Nephron (organoid): ENCODE results near the gene GMDS.

ENCODE experiments used
- H3K27ac Mint-ChIP-seq, 3 experiments: 2 replicates each; pipeline ENCODE4 v1.8.0; 2020; ENCODE audit warnings: mixed read lengths in 3 of 3, mild to moderate bottlenecking in 2 of 3, moderate library complexity in 1 of 3
- H3K27me3 Mint-ChIP-seq: 2 replicates; pipeline ENCODE4 v1.8.0; 2021; ENCODE audit warnings: low read depth, mild to moderate bottlenecking, moderate library complexity, mixed read lengths
- H3K36me3 Mint-ChIP-seq: 2 replicates; pipeline ENCODE4 v1.8.0; 2020; ENCODE audit warnings: low read depth, mixed read lengths
- H3K4me1 Mint-ChIP-seq: 2 replicates; pipeline ENCODE4 v1.8.0; 2020; ENCODE audit warnings: mixed read lengths
- H3K4me3 Mint-ChIP-seq, 3 experiments: 2 replicates each; pipeline ENCODE4 v1.8.0; 2020; ENCODE audit warnings: mild to moderate bottlenecking in 3 of 3, mixed read lengths in 3 of 3, moderate library complexity in 2 of 3
- H3K9me3 Mint-ChIP-seq: 2 replicates; pipeline ENCODE4 v1.8.0; 2020; ENCODE audit warnings: mixed read lengths
- TF ChIP-seq, protein P1 (sequence below), 3 experiments: fragments of 200-600 bp; sonication (generic); IDR thresholded peaks; one replicate each; pipeline ENCODE4 v1.5.0; 2021; ENCODE audit warnings: antibody characterized with exemption in 3 of 3; ENCODE audit not compliant: unreplicated experiment in 3 of 3

GMDS gene

DNA sequence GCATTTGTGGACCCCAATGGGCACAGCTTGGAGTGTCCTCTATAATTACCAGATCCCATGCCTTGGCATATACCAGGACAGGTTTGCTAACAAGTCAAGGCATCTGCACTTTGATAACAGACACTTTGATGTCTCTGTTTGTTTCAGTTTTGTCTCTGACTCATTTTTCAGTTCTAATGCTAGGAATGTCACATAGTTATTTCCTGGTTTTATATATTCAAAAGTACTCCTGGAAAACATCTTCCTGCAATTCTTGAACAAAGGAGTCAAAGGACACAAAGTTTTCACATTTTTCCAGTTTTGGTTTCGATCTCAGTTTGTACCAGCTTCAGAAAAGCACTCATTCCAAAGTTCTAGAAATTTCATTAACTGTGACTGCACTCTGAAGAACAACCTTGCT is 447.6 kb downstream of the GMDS start:
- Mint-ChIP-seq H3K9me3 (no peaks in the 10 kb centered on the region), H3K36me3 (no peaks in the 10 kb centered on the region), H3K27me3 (peaks cover 20% of the 10 kb centered on the region), H3K27ac (no peak overlapping the region), H3K4me1 (peaks cover 37% of the 10 kb centered on the region), H3K4me3 (no peak overlapping the region)
- TF ChIP-seq, protein P1, sequence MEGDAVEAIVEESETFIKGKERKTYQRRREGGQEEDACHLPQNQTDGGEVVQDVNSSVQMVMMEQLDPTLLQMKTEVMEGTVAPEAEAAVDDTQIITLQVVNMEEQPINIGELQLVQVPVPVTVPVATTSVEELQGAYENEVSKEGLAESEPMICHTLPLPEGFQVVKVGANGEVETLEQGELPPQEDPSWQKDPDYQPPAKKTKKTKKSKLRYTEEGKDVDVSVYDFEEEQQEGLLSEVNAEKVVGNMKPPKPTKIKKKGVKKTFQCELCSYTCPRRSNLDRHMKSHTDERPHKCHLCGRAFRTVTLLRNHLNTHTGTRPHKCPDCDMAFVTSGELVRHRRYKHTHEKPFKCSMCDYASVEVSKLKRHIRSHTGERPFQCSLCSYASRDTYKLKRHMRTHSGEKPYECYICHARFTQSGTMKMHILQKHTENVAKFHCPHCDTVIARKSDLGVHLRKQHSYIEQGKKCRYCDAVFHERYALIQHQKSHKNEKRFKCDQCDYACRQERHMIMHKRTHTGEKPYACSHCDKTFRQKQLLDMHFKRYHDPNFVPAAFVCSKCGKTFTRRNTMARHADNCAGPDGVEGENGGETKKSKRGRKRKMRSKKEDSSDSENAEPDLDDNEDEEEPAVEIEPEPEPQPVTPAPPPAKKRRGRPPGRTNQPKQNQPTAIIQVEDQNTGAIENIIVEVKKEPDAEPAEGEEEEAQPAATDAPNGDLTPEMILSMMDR (IDR thresholded peaks at IDR 0.05; ENCODE audit: unreplicated experiment in 3 of 3) = no peak

DNA sequence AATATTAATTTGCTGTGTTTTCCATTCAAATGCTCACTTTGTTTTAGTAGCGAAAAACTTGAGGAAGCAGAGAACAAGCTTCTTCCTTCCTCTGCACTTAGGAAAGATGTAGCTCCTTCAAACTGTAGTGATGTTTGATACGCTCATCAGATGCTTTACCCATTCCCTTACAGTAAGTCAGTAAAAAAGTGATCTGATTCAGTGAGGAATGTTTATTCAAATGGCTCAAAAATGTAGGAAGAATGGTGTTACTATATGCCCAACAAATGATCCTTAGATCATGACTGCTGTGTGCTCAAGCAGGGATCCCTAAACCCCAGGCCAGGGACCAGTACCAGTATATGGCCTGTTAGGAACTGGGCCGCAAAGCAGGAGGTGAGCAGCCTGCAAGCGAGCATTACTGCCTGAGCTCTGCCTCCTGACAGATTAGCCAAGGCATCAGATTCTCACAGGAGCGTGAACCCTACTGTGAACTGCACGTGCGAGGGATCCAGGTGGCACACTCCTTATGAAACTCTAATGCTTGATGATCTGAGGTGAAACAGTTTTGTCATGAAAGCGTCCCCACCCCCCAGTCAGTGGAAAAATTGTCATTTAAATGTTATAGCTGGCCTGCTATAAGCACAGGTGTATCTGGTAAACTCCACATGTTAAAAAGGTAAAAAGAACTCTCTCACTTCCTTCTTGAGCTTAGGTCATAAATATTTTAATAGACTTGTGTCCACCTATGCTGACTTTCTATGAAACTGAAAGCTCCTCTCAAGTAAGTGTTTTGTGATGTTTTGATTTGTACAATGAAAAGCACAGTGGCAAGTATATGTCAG is 448.5 kb downstream of the GMDS start:
- Mint-ChIP-seq H3K4me1 (peaks cover 28% of the 10 kb centered on the region), H3K4me3 (no peak overlapping the region), H3K27ac (peak overlapping the region in 1 of 3 experiments; percentile 26), H3K36me3 (no peaks in the 10 kb centered on the region), H3K27me3 (peaks cover 20% of the 10 kb centered on the region), H3K9me3 (no peaks in the 10 kb centered on the region)
- TF ChIP-seq, protein P1 (IDR thresholded peaks at IDR 0.05; ENCODE audit: unreplicated experiment in 3 of 3) = no peak

DNA sequence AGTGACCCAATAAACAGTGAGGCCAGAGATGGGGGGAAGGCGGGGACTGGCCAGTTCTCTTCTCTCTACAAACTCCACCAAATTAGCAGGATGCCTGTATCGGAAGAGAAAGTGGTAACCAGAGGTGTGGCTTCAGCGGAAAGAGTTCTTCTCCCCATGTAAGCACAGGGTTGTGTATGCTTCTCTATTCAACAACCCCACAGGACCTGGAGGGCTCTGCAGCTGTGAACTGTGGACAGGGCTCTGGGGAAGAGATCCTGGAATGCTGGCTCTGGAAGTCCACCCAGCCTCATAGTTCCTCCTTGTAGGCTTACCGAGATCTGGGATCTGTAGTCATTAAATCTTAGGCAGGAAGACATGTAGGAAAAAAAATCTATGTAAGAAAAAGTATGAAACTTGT is 449.5 kb downstream of the GMDS start:
- H3K27me3 Mint-ChIP-seq = peaks cover 16% of the 10 kb centered on the region
- no peak overlapping the region for H3K27ac Mint-ChIP-seq
- no peak overlapping the region for H3K4me3 Mint-ChIP-seq
- no peaks in the 10 kb centered on the region for H3K9me3 Mint-ChIP-seq
- H3K36me3 Mint-ChIP-seq = no peaks in the 10 kb centered on the region
- peaks cover 18% of the 10 kb centered on the region for H3K4me1 Mint-ChIP-seq
- TF ChIP-seq, protein P1 (IDR thresholded peaks at IDR 0.05; ENCODE audit: unreplicated experiment in 3 of 3) = no peak

DNA sequence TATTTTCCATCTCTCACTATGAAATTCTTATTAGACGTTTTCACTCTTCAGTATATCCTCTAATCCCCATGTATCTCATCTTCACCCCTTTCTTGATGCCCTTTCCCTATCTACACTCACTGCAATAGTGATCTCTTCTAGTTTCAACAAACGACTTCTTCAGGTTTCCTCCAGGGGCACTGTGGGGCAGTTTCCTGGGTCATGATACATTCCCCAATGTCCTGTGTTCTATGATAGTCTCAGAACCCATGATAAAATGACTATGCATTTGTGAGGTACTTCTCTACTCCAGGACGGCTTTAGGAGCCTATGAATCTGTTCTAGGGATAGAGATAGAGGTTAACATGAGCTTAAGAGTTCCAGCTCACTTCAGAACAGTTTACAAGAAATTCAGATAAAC is 452.4 kb downstream of the GMDS start:
- Mint-ChIP-seq H3K36me3 (no peaks in the 10 kb centered on the region), H3K4me1 (peaks cover 6% of the 10 kb centered on the region)

DNA sequence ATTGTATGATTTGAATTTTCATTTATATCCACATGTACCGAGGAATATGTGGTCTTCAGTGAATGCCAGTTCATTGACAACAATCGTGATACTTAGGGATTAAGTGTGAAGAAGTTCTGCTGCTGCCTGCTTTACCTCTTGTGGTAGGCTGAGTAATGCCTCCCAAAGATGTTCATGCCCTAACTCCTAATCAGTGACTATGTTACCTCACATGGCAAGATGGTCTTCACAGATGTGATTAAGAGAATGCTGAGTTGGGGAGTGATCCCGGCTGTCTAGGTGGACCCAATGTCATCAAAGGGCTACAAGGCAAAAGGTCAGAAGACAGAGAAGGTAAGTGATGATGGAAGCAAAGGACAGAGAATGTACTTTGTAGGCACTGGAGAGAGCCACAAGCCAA is 454.7 kb downstream of the GMDS start:
- no peak overlapping the region for H3K4me3 Mint-ChIP-seq
- H3K36me3 Mint-ChIP-seq = no peaks in the 10 kb centered on the region
- peaks cover 3% of the 10 kb centered on the region for H3K27me3 Mint-ChIP-seq
- no peaks in the 10 kb centered on the region for H3K9me3 Mint-ChIP-seq
- peaks cover 10% of the 10 kb centered on the region for H3K4me1 Mint-ChIP-seq
- TF ChIP-seq, protein P1 (IDR thresholded peaks at IDR 0.05; ENCODE audit: unreplicated experiment in 3 of 3) = no peak
- no peak overlapping the region for H3K27ac Mint-ChIP-seq

More for the DNA sequence above, 452.4 kb downstream of the GMDS start:
- H3K27ac Mint-ChIP-seq = no peak overlapping the region
- no peak overlapping the region for H3K4me3 Mint-ChIP-seq
- H3K27me3 Mint-ChIP-seq = peaks cover 7% of the 10 kb centered on the region
- TF ChIP-seq, protein P1 (IDR thresholded peaks at IDR 0.05; ENCODE audit: unreplicated experiment in 3 of 3) = peak; percentile 26 to 33 (median 30)
- no peaks in the 10 kb centered on the region for H3K9me3 Mint-ChIP-seq

DNA sequence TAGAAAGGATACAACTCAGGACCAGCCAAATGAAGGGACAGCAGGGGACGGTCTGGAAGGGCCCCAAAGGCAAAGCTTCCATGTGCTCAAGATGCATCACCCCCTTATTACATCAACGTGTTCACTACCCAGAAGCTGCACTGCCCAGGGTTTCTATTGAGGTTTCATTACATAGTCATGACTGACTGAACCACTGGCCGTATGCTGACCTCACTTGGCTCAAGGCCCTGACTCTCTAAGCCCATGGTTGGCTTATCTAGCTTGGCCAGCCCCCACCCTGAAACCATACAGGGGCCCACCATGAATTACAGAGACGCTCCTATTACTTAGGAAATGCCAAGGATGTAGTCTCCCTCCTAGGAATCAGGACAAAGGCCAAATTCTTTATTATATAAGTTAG is 456.3 kb downstream of the GMDS start:
- H3K4me3 Mint-ChIP-seq = no peak overlapping the region
- TF ChIP-seq, protein P1 (IDR thresholded peaks at IDR 0.05; ENCODE audit: unreplicated experiment in 3 of 3) = no peak
- H3K27ac Mint-ChIP-seq = no peak overlapping the region
- no peaks in the 10 kb centered on the region for H3K36me3 Mint-ChIP-seq
- H3K27me3 Mint-ChIP-seq = peaks cover 6% of the 10 kb centered on the region
- no peaks in the 10 kb centered on the region for H3K9me3 Mint-ChIP-seq
- H3K4me1 Mint-ChIP-seq = peaks cover 10% of the 10 kb centered on the region
